ENCODE measurements around the gene GPATCH2L. TPM values are rescaled to one million over a fixed set of nuclear protein-coding genes. Genes with fewer than 3 reads are reported as not detected.

GPATCH2L gene
- total RNA-seq, 1 experiment from 2014 or later = 76.7 TPM

- H3K23ac ChIP-seq (ENCODE audit: insufficient read length, low read depth, low read length) = no peak overlapping the region
- H2AFZ ChIP-seq (ENCODE audit: low read length) = no peak overlapping the region
- no peak for DNase-seq
- H4K5ac ChIP-seq (ENCODE audit: insufficient read length, low read depth, low read length) = no peak overlapping the region
- no peaks in the 10 kb centered on the region for H3K79me1 ChIP-seq (ENCODE audit: insufficient read depth, low read depth, low read length, poor library complexity, severe bottlenecking)
- H3K27ac ChIP-seq (ENCODE audit: insufficient read length, low read depth, low read length) = no peak overlapping the region
- H3K9me3 Mint-ChIP-seq = peaks cover 15 to 17% of the 10 kb centered on the region in 2 experiments; a peak in 3 of 5 replicates
- no peak overlapping the region for H3K4me2 ChIP-seq (ENCODE audit: insufficient read depth, insufficient read length, low read length)
- no peaks in the 10 kb centered on the region; the same call in 1 of the 2 replicates for H3K27me3 Mint-ChIP-seq (ENCODE audit: low read depth)
- no peak overlapping the region for H3K4ac ChIP-seq (ENCODE audit: low read depth, low read length)
- no peak overlapping the region for H3K18ac ChIP-seq (ENCODE audit: insufficient read length, low read depth, low read length)
- H2BK120ac ChIP-seq (ENCODE audit: low read depth, low read length, poor library complexity, severe bottlenecking) = no peak overlapping the region
- H4K91ac ChIP-seq (ENCODE audit: insufficient read length, low read depth, low read length) = no peak overlapping the region
- no peaks in the 10 kb centered on the region for H3K23me2 ChIP-seq (ENCODE audit: insufficient read length, low read depth, low read length, poor library complexity, severe bottlenecking)
- H3K4me3 Mint-ChIP-seq = no peak overlapping the region
- no peak overlapping the region for H2BK15ac ChIP-seq (ENCODE audit: low read depth, low read length)
- no peak overlapping the region for H2AK5ac ChIP-seq (ENCODE audit: insufficient read length, low read length)
- no peak overlapping the region for H2BK20ac ChIP-seq (ENCODE audit: low read depth, low read length, poor library complexity, severe bottlenecking)
- H3K9ac ChIP-seq (ENCODE audit: extremely low read depth, insufficient read length, low read length) = no peak overlapping the region
- peaks cover 4 to 12% (median 5%) of the 10 kb centered on the region in 3 experiments; a peak in 5 of 7 replicates for H3K36me3 Mint-ChIP-seq (ENCODE audit: insufficient read depth in 1 of 3, low read depth in 3 of 3)
- peak overlapping the region in 2 of 3 experiments; percentile 10 to 70; a peak in 1 of 7 replicates for H3K27ac Mint-ChIP-seq
- no peaks in the 10 kb centered on the region for H3K9me3 ChIP-seq (ENCODE audit: control insufficient read depth, low read depth, low read length)
- no peaks in the 10 kb centered on the region for H4K20me1 ChIP-seq (ENCODE audit: control insufficient read depth, insufficient read depth, insufficient read length)
- H3K4me1 ChIP-seq (ENCODE audit: insufficient read depth, low read length) = peaks cover 4% of the 10 kb centered on the region; the same call in 1 of the 2 replicates
- peak; percentile 23; the same call in 1 of the 3 replicates for TF ChIP-seq CTCF (conservative IDR thresholded peaks at IDR 0.05)
- no peaks in the 10 kb centered on the region for H3K27me3 ChIP-seq (ENCODE audit: insufficient read depth, low read length)
- H4K8ac ChIP-seq (replicated peaks; ENCODE audit: insufficient read length, low read depth, low read length) = no peak overlapping the region
- H3T11ph ChIP-seq (ENCODE audit: low read length) = no peak overlapping the region
- H3K4me1 Mint-ChIP-seq = peaks cover 8 to 10% of the 10 kb centered on the region in 2 experiments
- no peak overlapping the region for H3K56ac ChIP-seq (ENCODE audit: insufficient read length, low read depth, low read length)
- no peak overlapping the region for H2BK12ac ChIP-seq (ENCODE audit: insufficient read length, low read depth, low read length)
- no peak overlapping the region for H3K14ac ChIP-seq (ENCODE audit: insufficient read depth, low read length)
- H2BK5ac ChIP-seq (ENCODE audit: insufficient read length, low read length) = no peak overlapping the region
- WGBS (ENCODE audit: extremely low coverage, insufficient read length, low lambda C conversion rate) = no CpG with 5 or more reads among the region's 6 CpGs
- no peaks in the 10 kb centered on the region for H3K79me2 ChIP-seq (ENCODE audit: insufficient read depth, low read length)
These were observed 85.7 kb downstream of the GPATCH2L start for GRCh38 chr14:76237349-76237990.

Data from H9 (cell line).